NCI-H82 treated with DMSO at 0.1 percent for 48 hours (cell line): ENCODE measurements around the gene NGF.

Experiments used
- DNase-seq: peaks from one replicate; lab custom pipeline; 2025; ENCODE audit not compliant: unreplicated experiment; lab: John Stamatoyannopoulos, UW

NGF gene

GRCh38 chr1:115240297-115240696, 97.8 kb downstream of the NGF start:
- DNase-seq, result no peak

- DNase-seq, result no peak
These were observed 98.6 kb downstream of the NGF start for GRCh38 chr1:115239426-115239825.

- DNase-seq, result no peak
These were observed 99.0 kb downstream of the NGF start for GRCh38 chr1:115239148-115239422.

GRCh38 chr1:115238336-115239147, 99.5 kb downstream of the NGF start:
- DNase-seq, result peak; percentile 32

GRCh38 chr1:115237507-115237906, 100.5 kb downstream of the NGF start:
- DNase-seq, result no peak

GRCh38 chr1:115237023-115237422, 101.0 kb downstream of the NGF start:
- no peak for DNase-seq
